ENCODE data around the gene NOC2L.

NOC2L gene

DNA sequence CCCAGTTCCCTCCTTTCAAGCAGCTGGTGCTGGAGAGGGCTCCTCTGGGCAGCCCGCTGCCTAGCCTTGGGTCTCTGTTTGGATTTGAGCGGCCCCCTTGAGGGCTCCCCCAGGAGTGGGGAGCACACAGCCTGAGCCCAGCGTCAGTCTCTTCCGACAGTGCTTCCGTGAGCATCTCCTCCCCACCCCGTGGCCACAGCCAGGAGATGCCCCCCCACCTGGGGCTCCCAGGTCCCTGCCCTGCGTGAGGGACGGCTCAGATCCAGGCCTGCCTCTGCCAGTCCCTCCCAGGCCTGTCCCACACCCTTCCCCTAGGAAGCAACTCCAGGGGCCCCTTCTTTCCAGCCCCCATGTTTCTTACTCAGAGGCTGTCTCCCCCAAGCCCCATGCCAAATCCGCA, 31.8 kb downstream of the NOC2L start:
- no peak for DNase-seq

GRCh38 chr1:925561-926421, 33.3 kb downstream of the NOC2L start:
- no peak for DNase-seq

- no peak for DNase-seq
These were observed 34.1 kb downstream of the NOC2L start for GRCh38 chr1:924656-925560.

- DNase-seq: no peak
These were observed 34.9 kb downstream of the NOC2L start for GRCh38 chr1:923991-924655.

DNA sequence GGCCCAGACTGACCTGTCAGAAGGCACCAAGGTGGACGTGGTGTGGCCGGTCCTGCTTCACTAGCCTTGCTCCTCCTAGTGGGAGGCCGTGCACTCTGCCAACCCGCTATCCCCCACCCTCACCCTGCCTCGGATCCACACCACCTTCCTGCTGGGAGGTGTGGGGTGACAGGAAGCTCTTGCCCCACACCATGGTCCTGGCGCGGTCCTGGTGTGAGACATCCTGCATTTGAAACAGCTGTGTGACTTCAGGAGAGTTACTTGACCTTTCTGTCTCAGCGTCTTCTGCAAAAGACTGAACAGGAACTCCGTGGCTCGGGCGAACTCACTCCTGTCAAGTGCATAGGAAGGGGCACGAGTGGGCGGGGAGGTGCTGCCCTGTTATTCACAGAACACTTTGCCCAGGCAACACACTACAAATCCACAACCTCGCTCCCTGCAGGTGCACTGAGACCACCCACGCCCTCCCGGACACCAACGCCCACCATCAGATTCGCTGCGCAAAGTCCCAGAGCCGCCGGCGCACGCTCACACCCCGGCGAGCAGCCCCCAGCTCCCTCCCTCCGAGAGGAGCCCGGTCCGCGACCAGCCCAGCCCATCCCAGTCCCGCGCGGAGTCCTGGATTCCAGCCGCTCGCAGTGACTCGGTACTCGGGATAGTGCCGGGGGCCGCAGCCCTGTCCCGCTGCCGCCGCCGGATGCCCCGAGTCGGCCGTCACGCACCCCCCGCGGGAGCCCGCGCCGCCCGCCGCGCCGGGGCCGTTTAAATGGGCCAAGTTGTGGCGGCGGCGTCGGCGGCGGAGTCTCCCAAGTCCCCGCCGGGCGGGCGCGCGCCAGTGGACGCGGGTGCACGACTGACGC, 35.7 kb downstream of the NOC2L start, which contains the start of gene SAMD11:
SAMD11 (plus strand) TSS at position 793 of the 860 bp plus-strand sequence. CDS start 509 bp downstream, outside the sequence.
- peak; percentile 68 for DNase-seq

- DNase-seq: peak; percentile 66
These were observed 37.8 kb downstream of the NOC2L start for GRCh38 chr1:921011-921837.

GRCh38 chr1:920521-920920, 38.5 kb downstream of the NOC2L start:
- DNase-seq: no peak

- DNase-seq: no peak
These were observed 39.0 kb downstream of the NOC2L start for GRCh38 chr1:920010-920409.

- DNase-seq: no peak
These were observed 39.7 kb downstream of the NOC2L start for GRCh38 chr1:919271-919872.

- DNase-seq: no peak
These were observed 40.2 kb downstream of the NOC2L start for GRCh38 chr1:918843-919242.

DNA sequence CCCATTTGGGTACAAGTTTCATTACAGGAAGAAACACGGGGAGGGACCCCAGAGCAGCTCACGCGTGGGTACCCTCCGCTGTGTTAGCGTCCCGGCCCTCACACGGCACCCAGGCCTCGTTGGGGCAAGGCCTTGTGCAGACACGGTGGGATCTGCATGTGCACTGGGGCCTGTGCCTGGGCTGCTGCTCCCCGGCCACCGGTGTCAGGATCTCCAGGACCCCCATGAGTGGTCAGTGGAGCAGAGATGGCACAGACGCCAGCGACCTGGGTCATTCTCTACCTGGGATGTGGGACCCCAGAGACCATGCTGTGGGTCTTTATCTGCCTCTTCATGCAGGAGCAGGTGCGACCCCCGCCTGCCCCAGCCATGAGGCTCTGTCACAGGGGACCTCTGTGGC, 40.7 kb downstream of the NOC2L start:
- no peak for DNase-seq

GRCh38 chr1:917466-918091, 41.5 kb downstream of the NOC2L start:
- no peak for DNase-seq

DNA sequence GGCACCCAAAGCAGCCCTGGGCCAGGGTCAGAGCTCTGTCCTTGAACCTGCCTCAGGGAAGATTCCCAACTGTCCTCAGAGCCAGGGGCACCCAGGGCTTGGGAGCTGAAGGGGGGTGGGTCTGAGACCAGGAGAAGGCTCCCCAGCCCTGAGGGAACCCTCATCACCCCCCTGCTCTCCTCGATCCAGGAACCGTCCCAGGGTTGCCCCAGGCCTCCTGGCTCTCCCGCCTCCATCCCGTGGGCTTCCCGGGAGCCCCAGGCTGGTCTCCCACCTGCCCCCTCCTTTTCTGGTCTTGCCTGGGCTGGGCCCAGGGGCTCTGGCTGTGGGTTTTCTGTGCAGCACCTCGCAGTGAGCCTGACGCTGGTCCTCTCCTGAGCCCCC, 42.0 kb downstream of the NOC2L start:
- DNase-seq: no peak

DNA sequence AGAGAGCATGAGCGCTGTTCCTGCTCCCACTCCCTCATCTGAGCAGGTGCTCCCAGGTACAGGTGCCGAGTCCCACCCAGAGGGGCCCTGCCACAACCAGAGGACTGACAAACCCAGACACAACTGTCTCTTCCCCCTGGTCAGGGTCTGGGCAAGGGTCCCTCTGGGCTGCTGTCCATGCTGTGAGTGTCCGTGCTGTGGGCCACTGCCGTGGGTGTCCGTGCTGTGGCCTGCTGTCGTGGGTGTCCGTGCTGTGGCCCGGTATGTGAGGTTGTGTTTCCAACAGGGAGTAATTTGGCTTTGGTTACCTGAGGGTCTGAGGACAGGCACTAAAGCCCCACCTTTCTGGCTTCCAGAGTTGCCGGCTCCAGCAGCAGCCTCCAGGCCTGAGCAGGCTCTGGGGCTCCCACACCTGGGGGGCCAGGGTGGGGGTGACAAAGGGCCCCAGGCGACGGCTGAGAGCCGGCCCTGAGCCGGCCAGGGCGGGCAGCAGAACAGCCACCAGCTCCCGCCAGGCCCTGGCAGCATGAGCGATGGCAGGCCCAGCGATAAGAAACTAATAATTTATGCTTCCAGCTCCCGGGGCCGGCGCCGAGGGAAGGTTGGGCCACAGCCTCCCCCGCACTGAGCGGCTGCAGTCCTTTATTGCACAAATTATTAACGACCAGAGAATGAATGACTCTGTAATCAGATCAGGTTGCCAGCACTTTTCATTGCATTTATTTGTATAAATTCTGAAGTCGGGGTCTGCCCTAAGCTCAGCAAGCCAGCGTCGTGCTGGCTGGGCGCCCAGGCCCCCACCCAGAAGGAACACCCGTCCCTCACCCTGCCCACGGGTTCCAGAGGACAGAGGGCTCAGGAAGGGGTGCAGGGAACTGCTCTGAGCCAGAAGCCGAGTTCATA, 42.6 kb downstream of the NOC2L start:
- DNase-seq: no peak

DNA sequence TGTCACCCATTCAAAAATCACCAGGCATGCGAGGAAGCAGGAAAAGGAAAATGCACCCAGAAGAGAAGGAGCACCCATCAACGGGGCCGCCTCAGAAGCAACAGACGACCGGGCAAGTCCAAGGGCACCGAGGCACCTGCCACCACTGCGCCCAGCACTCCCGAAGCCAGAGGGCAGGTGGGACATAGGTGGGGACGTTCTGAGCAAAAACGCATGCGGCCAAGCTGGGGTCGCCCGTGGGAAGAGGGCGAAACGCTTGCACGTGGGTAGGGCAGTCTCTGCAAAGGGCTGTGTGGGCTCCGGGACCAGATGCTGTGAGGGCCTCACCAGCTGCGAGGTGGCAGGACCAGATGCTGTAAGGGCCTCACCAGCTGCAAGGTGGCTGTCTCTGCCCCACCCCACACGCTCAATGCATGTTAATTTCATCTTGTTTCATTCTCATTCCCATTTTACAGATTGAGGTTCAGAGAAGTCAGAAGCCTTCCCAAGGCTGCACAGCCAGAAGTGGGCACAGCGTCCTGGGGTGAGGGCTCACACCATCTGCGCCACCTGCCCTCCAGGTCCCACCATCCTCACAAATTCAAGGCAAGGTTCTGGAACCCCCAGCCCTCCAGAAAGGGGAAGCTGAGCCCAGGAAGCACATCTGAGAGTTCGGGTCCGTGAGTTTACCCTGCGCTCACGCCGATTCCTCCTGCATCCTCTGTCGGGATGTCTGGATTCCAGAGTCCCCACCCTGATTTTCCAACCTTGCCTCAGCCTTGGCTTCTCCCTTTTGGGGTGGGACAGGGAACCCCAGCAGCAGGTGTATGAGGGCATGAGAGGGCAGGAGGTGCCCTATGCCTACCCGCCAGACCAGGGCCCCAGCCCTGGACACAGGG, 43.5 kb downstream of the NOC2L start:
- DNase-seq: no peak

- no peak for DNase-seq
These were observed 44.2 kb downstream of the NOC2L start for GRCh38 chr1:914891-915280.

DNA sequence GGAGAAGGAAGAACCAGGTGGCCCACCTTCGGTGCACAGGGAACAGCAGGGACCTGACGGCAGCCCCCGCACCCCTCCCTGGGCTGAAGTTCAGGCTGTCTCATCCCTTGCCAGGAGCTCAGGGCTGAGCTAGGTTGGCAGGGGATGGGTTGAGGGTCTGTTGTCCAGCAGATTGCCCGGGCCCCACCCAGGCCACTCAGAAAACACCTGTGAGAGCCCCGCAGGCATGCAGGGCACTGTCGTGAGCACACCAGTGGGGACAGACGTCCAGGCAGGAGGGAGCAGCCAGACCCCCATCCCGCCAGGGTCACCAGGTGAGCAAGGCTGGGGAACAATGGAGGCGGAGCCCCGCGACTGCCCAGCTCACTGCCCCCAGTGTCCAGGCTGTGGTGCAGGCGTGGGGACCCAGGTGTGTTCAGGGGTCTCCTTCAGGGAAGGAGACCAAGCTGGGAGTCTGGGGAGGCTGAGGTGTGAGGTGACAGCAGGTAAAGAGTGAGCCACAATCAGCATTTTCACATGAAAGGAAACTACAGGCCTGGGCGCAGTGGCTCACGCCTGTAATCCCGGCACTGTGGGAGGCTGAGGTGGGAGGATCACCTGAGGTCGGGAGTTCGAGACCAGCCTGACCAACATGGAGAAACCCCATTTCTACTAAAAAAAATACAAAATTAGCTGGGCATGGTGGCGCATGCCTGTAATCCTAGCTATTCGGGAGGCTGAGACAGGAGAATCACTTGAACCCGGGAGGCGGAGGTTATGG, 44.7 kb downstream of the NOC2L start:
- no peak for DNase-seq
